HepG2 (cell line): ENCODE results near the gene UBFD1. TPM values are rescaled to one million over a fixed set of nuclear protein-coding genes. Genes with fewer than 3 reads are reported as not detected.

Source experiments
- AGO2 ChIP-seq: fragments of 200-400 bp; formaldehyde crosslinking; optimal IDR thresholded peaks from 2 replicates; pipeline ENCODE3; 2017; ENCODE audit warnings: mild to moderate bottlenecking, low read depth, low read length, moderate library complexity
- ATF7 ChIP-seq, 2 experiments: fragments of 450-650 bp in 1 of 2; sonication (generic) in 1 of 2; formaldehyde crosslinking in 1 of 2; IDR thresholded peaks; 2 replicates each; pipeline versions ENCODE4 v1.4.0 to v1.6.1; 2016 to 2020; ENCODE audit warnings: antibody characterized with exemption in 1 of 2, mild to moderate bottlenecking in 1 of 2, missing genetic modification reagents in 1 of 2
- FOXA1 ChIP-seq, 2 experiments: fragments of 450-650 bp in 1 of 2; sonication (generic) in 1 of 2; formaldehyde crosslinking in 1 of 2; IDR thresholded peaks; 2 replicates each; pipeline versions ENCODE4 v1.4.0 to v1.6.1; 2016 to 2020; ENCODE audit warnings: missing genetic modification reagents in 1 of 2
- FOXP4 ChIP-seq: sonication (generic); formaldehyde crosslinking; IDR thresholded peaks from 2 replicates; pipeline ENCODE4 v1.4.0; 2020; ENCODE audit warnings: missing genetic modification reagents
- GABPB1 ChIP-seq: IDR thresholded peaks from 2 replicates; pipeline ENCODE4 v1.6.1; 2016; ENCODE audit warnings: mild to moderate bottlenecking, missing genetic modification reagents, moderate library complexity, missing compliant biosample characterization
- HNRNPH1 ChIP-seq: fragments of 200-400 bp; formaldehyde crosslinking; optimal IDR thresholded peaks from 2 replicates; pipeline ENCODE3; 2017; ENCODE audit warnings: mild to moderate bottlenecking, low read depth, low read length
- ISX ChIP-seq: sonication (generic); formaldehyde crosslinking; conservative IDR thresholded peaks from 2 replicates; pipeline ENCODE4 v1.5.0; 2020; ENCODE audit warnings: missing genetic modification reagents
- KLF12 ChIP-seq: sonication (generic); formaldehyde crosslinking; IDR thresholded peaks from 2 replicates; pipeline ENCODE4 v1.4.0; 2020; ENCODE audit warnings: missing genetic modification reagents, borderline replicate concordance
- MTF1 ChIP-seq: sonication (generic); formaldehyde crosslinking; IDR thresholded peaks from 2 replicates; pipeline ENCODE4 v1.5.0; 2020; ENCODE audit warnings: missing genetic modification reagents
- NKX3-1 ChIP-seq: sonication (generic); formaldehyde crosslinking; IDR thresholded peaks from 2 replicates; pipeline ENCODE4 v1.5.0; 2020; ENCODE audit warnings: missing genetic modification reagents
- SIN3A ChIP-seq: IDR thresholded peaks from 2 replicates; pipeline ENCODE4 v1.6.1; 2011; ENCODE audit warnings: low read depth, mild to moderate bottlenecking, control low read depth, low read length, borderline replicate concordance
- SIX1 ChIP-seq: sonication (generic); formaldehyde crosslinking; IDR thresholded peaks from 2 replicates; pipeline ENCODE4 v1.4.0; 2020; ENCODE audit warnings: missing genetic modification reagents, borderline replicate concordance
- WIZ ChIP-seq: sonication (generic); formaldehyde crosslinking; IDR thresholded peaks from 2 replicates; pipeline ENCODE4 v1.5.1; 2020; ENCODE audit warnings: mild to moderate bottlenecking, missing genetic modification reagents
- ZFYVE20 ChIP-seq: sonication (generic); formaldehyde crosslinking; IDR thresholded peaks from 2 replicates; pipeline ENCODE4 v1.8.0; 2023; ENCODE audit warnings: low read depth, mild to moderate bottlenecking, moderate library complexity, missing genetic modification reagents, borderline replicate concordance
- ZNF232 ChIP-seq: sonication (generic); formaldehyde crosslinking; IDR thresholded peaks from 2 replicates; pipeline ENCODE4 v1.4.0; 2020; ENCODE audit warnings: missing genetic modification reagents, borderline replicate concordance
- ZNF432 ChIP-seq: sonication (generic); formaldehyde crosslinking; IDR thresholded peaks from 2 replicates; pipeline ENCODE4 v1.5.0; 2020; ENCODE audit warnings: missing genetic modification reagents, mild to moderate bottlenecking, borderline replicate concordance
- polyA plus RNA-seq, 8 experiments: library from polyadenylated mRNA; depleted of rRNA in 3 of 8; stranded (reverse) in 7 of 8; unstranded in 1 of 8; fragments of >200 nt; fragmentation: Illumina TruSeq in 4 of 8; extraction: Trizol in 4 of 8; gene quantifications; 2 replicates each; pipeline versions ENCODE4 v1.2.1 to v1.2.3, GENCODE V29; 2011 to 2016; ENCODE audit warnings: low read depth in 4 of 8, missing spikeins in 1 of 8, mixed read lengths in 1 of 8; ENCODE audit not compliant: insufficient read depth in 1 of 8
- total RNA-seq, 5 experiments: library from RNA; depleted of rRNA; stranded (reverse); fragments of >200 nt; fragmentation: Illumina TruSeq; extraction: Trizol; gene quantifications; 2 replicates each; pipeline ENCODE4 v1.2.3, GENCODE V29; 2016; ENCODE audit warnings: low read depth in 1 of 5
- TF ChIP-seq, protein P1 (sequence below): sonication (generic); formaldehyde crosslinking; IDR thresholded peaks from 2 replicates; pipeline ENCODE4 v1.5.0; 2020; ENCODE audit warnings: missing genetic modification reagents
- TF ChIP-seq, protein P2 (sequence below): sonication (generic); formaldehyde crosslinking; IDR thresholded peaks from 2 replicates; pipeline ENCODE4 v1.4.0; 2020; ENCODE audit warnings: mild to moderate bottlenecking, missing genetic modification reagents
- TF ChIP-seq, protein P3 (sequence below): sonication (generic); formaldehyde crosslinking; IDR thresholded peaks from 2 replicates; pipeline ENCODE4 v1.8.0; 2022; ENCODE audit warnings: low read depth, missing genetic modification reagents
- TF ChIP-seq, protein P4 (sequence below): IDR thresholded peaks from 2 replicates; pipeline ENCODE4 v1.6.1; 2016; ENCODE audit warnings: control low read depth

UBFD1 gene
- total and polyA plus RNA-seq, 2 of the 13 experiments (the other 11 are each of a cell fraction or from before 2014, with no cell fraction given): 100 to 111 TPM

DNA sequence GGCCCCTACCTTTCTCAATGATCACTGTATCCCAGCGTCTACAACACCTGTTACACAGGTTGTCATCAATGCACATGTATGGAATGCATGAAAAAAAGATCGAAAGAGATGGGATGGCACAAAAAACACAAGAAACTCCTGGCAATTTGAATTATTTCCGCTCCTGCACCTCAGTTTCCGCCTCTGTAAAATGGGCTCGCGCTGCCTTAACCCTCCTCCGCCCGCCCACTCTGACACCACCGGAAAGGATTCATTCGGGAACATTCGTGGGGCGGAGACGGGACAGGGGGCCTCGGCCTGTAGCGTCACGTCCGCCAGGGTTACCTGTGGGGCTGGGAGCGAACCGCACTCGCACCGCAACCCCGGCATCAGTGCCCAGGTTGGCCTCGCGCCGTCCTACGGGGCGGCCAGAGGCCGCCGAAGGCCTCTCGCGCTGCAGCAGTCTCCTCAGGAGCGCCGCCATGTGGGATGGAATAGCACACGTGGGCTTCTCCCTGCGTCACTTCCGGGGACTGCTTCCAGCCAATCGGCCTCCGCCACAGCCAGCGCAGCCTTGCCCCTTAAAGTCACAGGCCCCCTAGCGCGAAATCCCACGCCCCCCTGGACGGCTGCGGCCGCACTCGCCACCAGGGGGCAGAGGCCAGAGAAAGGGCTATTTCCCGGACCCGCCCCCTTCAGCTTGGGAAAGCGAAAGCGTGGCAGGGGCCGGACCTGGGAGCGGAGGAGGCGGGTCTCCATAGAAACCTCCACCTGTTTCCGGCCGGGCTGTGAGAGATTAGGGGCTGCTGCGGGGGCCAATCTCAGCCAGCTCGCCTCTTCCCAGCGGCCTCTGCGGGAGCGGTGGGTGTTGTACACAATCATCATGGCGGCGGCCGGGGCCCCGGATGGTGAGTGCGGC, at the start of gene UBFD1, which contains the start of gene EARS2 (continued):
- TF ChIP-seq, protein P1, sequence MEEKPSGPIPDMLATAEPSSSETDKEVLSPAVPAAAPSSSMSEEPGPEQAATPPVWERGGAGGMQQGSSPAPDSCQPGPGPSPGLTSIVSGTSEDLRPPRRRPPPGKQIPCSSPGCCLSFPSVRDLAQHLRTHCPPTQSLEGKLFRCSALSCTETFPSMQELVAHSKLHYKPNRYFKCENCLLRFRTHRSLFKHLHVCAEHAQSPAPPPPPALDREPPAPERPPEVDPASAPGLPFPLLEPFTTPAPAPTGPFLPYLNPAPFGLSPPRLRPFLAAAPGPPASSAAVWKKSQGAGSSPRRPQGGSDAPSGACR (CRISPR knock-in tag): peak; percentile 98
- 0 out of 2 replicates have a peak, but pooled peaks have one; percentile 15 for TF ChIP-seq ATF7 (IDR thresholded peaks at IDR 0.05)
- no peak; the same call in 1 of the 2 replicates for TF ChIP-seq ATF7 (CRISPR knock-in tag; IDR thresholded peaks at IDR 0.05)
- TF ChIP-seq SIX1 (CRISPR knock-in tag): no peak; the same call in 1 of the 2 replicates
- TF ChIP-seq, protein P2, sequence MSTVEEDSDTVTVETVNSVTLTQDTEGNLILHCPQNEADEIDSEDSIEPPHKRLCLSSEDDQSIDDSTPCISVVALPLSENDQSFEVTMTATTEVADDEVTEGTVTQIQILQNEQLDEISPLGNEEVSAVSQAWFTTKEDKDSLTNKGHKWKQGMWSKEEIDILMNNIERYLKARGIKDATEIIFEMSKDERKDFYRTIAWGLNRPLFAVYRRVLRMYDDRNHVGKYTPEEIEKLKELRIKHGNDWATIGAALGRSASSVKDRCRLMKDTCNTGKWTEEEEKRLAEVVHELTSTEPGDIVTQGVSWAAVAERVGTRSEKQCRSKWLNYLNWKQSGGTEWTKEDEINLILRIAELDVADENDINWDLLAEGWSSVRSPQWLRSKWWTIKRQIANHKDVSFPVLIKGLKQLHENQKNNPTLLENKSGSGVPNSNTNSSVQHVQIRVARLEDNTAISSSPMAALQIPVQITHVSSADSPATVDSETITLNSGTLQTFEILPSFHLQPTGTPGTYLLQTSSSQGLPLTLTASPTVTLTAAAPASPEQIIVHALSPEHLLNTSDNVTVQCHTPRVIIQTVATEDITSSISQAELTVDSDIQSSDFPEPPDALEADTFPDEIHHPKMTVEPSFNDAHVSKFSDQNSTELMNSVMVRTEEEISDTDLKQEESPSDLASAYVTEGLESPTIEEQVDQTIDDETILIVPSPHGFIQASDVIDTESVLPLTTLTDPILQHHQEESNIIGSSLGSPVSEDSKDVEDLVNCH (CRISPR knock-in tag): peak; percentile 55; the same call in 1 of the 2 replicates
- TF ChIP-seq SIN3A: peak; percentile 98; the same call in 1 of the 2 replicates
- peak; percentile 94 for TF ChIP-seq ZNF232 (CRISPR knock-in tag)
- peak; percentile 90 for TF ChIP-seq KLF12 (CRISPR knock-in tag)
- TF ChIP-seq NKX3-1 (CRISPR knock-in tag): peak; percentile 96
- TF ChIP-seq FOXP4 (CRISPR knock-in tag): peak; percentile 74
- TF ChIP-seq ISX (CRISPR knock-in tag): peak; percentile 94; the same call in 1 of the 2 replicates
- TF ChIP-seq HNRNPH1: no peak
- TF ChIP-seq ZNF432 (CRISPR knock-in tag): no peak
- TF ChIP-seq ZFYVE20 (CRISPR knock-in tag): no peak
- TF ChIP-seq, protein P3, sequence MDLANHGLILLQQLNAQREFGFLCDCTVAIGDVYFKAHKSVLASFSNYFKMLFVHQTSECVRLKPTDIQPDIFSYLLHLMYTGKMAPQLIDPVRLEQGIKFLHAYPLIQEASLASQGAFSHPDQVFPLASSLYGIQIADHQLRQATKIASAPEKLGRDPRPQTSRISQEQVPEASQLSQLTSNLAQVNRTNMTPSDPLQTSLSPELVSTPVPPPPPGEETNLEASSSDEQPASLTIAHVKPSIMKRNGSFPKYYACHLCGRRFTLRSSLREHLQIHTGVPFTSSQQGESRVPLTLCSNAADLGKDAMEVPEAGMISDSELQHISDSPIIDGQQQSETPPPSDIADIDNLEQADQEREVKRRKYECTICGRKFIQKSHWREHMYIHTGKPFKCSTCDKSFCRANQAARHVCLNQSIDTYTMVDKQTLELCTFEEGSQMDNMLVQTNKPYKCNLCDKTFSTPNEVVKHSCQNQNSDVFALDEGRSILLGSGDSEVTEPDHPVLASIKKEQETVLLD (CRISPR knock-in tag): peak; percentile 78
- no peak for TF ChIP-seq FOXA1 (IDR thresholded peaks at IDR 0.05)
- peak; percentile 53 for TF ChIP-seq FOXA1 (CRISPR knock-in tag; IDR thresholded peaks at IDR 0.05)
- peak; percentile 76 for TF ChIP-seq AGO2
- peak; percentile 77; the same call in 1 of the 2 replicates for TF ChIP-seq MTF1 (CRISPR knock-in tag)
- no peak for TF ChIP-seq WIZ
- TF ChIP-seq, protein P4, sequence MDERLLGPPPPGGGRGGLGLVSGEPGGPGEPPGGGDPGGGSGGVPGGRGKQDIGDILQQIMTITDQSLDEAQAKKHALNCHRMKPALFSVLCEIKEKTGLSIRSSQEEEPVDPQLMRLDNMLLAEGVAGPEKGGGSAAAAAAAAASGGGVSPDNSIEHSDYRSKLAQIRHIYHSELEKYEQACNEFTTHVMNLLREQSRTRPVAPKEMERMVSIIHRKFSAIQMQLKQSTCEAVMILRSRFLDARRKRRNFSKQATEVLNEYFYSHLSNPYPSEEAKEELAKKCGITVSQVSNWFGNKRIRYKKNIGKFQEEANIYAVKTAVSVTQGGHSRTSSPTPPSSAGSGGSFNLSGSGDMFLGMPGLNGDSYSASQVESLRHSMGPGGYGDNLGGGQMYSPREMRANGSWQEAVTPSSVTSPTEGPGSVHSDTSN (CRISPR knock-in tag): peak; percentile 89
- peak; percentile 98 for TF ChIP-seq GABPB1 (CRISPR knock-in tag)
